Measurements from ENCODE around the gene ARFRP1.

ARFRP1 gene, protein sequence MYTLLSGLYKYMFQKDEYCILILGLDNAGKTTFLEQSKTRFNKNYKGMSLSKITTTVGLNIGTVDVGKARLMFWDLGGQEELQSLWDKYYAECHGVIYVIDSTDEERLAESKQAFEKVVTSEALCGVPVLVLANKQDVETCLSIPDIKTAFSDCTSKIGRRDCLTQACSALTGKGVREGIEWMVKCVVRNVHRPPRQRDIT

DNA sequence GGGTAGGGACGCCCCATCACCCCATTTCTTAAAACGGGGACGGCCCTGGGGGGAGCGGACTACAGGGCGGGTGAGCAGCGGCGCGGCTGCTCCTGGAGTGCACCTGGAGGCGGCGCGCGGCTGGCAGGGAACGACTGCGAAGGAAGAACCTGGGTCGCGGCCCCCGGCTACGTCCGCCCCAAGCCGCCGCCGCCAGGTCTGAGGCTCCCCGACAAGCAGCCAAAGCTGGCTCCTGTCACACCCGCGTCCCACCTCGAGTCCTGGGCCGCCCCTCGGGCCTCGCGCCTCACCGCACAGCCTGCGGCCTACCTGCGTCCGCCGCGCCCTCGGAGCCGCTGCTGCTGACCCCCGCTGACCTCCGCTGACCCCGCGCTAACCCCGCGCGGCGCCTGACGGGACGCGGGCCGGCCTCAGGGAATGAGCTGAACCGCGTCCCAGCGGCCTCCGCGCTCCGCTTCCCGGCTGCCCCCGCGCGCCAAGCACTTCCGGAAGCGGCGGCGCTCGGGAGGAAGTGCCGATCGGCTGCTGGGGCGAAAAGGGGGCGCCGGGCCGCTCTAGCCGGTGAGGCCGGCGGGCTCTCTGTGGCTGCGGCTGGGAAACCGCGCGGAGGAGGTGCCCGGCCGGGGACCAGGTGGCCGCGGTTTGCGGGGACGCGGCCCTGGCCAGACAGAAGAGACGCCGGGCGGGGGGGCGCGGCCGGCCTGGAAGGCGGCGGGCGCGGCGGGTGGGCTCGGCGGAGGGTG is at the start of gene ARFRP1, which contains the start of gene ZGPAT:
Gene ARFRP1 (minus strand): TSS at position 419 of the 743 bp plus-strand sequence. CDS start 885 bp downstream, outside the sequence.
Gene ZGPAT (plus strand): TSS at position 482 of the 743 bp plus-strand sequence. CDS start 542 bp downstream, outside the sequence.
- peak; percentile 69 for DNase-seq

DNA sequence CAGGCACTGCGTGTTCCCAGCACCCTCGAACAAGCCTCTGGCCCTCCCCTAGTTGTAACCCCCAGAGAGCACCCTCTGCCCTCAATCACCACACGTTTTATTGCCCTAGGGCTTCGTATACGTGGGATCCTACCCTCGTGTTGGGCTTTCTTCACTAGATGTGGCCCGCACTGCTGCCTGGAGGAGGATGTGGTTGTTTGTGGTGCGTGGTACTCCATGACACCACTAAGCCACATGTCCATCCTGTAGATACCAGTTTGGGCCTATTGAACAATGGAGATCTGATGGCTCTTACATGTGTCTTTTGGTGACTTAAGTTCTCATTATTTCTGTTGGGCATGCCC is 48.8 kb upstream of the ARFRP1 start:
- no peak for DNase-seq

GRCh38 chr20:63755933-63756647 is 48.3 kb upstream of the ARFRP1 start:
- DNase-seq = no peak

DNA sequence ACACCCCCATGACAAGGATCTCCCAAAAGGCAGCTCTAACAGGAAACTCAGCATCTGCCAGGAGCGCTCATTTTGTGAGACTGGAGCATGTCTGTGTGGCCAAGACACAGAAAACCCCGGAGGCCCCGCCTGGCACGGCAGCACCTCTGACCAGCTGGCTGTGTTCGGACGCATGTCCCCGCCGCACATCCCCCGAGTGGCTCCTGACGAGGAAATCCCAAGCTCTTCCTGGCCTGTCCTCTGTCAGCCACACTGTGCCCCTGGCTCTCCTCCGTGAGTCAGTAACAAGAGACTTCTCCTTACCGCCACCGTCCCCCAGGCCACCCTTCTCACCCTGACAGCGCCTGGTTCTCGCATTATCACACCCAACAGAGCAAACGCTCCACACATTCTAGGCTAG is 46.2 kb upstream of the ARFRP1 start:
- DNase-seq = no peak

- DNase-seq = no peak
These were observed 45.6 kb upstream of the ARFRP1 start for GRCh38 chr20:63753381-63753780.

GRCh38 chr20:63752411-63753101 is 44.8 kb upstream of the ARFRP1 start:
- no peak for DNase-seq

- peak; percentile 27 for DNase-seq
These were observed 43.9 kb upstream of the ARFRP1 start for GRCh38 chr20:63751471-63752271.

GRCh38 chr20:63750807-63751470 is 43.2 kb upstream of the ARFRP1 start:
- DNase-seq = no peak

DNA sequence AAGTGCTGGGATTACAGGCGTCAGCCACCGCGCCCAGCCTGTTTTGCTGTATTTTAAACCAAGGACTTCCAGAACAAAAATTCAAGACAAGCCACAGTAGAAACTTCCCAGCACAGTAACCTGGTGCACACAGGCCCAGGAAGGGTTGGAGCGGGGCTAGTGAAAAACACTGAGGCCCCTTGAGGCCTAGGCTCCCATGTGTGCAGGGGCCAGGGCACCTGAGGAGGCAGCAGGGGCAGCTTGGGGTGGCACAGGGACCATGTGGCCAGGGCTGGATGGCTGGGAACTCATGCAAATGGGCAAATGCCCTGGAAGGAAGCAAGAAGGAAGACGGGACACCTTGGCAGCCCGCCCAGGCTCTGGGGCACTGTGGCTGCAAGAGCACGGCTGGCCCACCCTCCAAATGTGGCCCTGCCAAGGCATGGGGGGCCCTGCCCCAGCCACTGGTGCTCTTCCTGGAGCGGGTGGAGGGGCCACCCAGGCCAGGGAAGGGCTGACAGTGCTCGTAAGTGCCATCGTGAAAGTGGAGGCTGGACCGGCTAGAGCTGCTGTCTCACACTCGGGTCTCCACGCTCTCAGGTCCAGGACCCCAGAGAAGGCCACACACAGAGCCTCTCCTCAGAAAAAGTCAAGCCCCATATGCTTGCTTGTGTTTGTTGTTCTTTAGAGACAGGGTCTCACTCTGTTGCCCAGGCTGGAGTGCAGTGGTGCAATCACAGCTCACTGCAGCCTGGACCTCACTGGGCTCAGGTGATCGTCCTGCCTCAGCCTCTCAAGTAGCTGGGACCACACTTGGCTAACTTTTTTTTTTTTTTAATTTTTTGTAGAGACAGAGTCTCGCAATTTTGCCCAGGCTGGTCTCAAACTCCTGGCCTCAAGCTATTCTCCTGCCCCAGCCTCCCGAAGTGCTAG is 42.1 kb upstream of the ARFRP1 start:
- DNase-seq = no peak

GRCh38 chr20:63748934-63749270 is 41.1 kb upstream of the ARFRP1 start:
- no peak for DNase-seq

DNA sequence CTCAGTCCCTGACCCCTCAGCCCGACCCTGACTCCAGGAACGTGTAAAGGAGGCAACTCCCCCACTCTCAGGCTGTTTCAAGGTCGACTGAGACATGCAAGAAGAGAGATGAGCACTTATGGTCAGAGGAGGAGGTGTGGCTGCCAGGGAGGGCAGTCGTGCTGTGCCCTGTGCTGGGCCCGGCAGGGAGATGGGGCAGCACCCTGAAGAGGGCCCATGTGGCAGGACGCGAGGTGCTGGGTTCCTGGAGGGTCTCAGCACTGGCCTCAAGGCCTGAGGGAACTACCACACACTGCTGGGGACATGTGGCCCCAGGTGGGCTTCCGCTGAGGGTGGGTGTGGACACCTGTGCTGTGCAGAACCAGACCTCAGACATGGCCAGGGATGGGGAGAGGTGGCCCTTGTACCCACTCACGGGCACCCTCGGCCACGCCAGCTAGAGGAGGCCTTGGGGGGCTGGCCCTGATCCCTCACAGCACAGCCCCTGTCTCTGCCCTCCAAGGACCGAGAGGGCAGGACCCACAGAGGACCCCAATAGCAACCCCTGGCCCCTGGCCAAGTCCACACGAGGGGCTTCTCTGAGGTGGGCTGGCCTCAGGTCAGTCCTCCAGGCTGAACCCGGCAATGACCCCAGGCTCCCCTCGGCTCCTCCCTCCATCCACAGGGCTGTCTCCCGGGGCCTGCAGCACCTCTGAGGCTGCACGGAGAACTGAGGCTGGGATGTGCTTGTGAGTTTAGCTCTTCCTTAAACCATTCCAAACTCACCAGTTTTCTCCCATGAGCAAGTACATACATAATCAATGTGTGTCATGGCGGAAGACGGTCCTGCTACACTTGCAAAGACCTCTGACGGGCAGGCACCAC is 40.5 kb upstream of the ARFRP1 start:
- no peak for DNase-seq

DNA sequence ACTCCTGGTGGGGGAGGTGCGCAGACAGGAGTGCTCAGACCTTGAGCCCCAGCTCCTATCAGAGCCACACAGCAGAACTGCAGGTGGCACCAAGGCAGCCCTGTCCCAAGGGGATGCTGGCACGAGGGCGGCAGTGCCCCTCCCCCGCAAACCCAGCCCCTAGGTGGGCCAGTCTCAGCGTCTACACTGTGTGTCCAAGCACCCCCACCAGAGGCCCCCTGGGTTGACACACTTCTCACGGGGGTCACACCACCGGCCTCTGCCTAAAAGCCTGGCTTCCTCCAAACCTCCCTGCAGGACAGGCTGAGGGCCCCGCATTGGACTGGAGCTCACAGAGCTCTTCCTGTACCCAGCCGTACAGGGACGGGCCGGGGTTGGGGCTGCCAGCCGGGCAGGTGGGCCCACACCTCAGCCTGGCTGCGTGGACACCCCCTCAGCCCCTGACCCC is 39.9 kb upstream of the ARFRP1 start:
- no peak for DNase-seq

DNA sequence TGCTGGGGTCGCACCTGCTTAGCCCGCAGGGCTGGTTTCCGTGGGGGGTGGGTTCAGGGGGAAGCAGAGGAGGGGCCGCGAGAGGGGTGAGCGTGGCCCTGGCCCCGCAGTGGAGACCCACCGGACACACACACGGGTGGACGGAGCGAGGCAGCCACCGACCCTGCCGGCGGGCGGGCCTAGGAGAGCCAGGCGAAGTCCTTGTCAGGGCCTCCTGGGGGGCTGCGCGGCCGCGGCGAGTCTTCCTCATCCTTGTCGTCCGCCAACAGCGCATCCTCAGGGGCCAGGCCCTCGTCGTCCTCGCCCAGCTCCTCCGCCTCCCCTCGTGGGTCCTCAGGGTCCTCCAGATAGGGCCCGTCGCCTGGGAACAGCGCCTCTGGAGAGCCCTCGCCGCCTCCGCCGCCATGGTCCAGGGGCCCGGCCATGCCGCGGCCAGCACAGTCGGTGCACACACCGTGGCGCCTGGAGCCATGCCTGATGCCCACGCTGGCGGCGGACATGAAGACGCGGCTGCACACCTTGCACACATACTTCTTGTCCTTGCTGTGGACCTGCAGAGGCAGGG is 39.1 kb upstream of the ARFRP1 start:
- DNase-seq = no peak

DNA sequence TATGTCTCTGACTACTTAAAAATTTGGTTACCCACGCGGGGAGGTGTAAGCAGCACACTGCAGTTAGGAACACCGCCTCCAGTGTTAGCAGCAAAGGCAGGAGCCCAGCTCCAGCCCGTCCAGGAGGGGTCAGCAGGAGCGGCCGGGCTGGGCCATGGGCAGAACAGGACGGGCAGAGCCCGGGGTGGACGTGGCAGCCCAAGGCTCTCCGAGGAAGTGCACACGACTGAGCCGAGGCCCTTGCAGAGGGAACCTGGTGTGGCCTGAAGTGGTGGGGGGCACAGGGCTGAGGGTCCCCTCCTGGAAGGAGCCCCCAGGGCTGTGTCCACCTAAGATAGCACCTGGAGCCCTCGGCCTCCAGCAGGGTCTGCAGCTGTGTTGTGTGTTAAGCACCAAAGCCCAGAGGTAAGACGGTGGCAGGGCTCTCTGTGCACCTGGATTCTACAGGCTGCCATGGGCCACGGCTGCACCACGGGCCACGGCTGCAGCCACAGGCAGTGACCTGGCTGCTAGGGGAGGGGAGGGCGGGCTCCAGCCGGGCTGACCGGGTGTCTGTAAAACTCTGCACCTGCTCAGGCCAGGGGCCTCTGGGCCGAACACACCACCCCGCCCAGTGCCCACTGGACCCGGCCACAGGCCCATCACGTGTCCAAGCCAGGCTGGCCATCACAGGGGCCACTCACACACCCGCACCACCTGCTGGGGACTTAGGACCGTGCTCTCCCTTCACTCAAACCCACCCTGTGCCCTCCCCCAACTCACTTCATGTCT is 38.4 kb upstream of the ARFRP1 start:
- no peak for DNase-seq

- no peak for DNase-seq
These were observed 37.6 kb upstream of the ARFRP1 start for GRCh38 chr20:63745424-63745805.

GRCh38 chr20:63744574-63745423 is 37.0 kb upstream of the ARFRP1 start:
- no peak for DNase-seq

GRCh38 chr20:63744158-63744557 is 36.4 kb upstream of the ARFRP1 start:
- no peak for DNase-seq
